SU-DHL-6 (cell line): Measurements from ENCODE around the gene LAMA2.

ENCODE experiments used
- H2AFZ ChIP-seq: fragments of 200-600 bp; sonication (generic); 2 replicates; pipeline ENCODE4 v1.6.1; 2014; ENCODE audit warnings: low read depth, mild to moderate bottlenecking, moderate library complexity, mixed read lengths, antibody characterized with exemption, low read length; ENCODE audit not compliant: severe bottlenecking
- H3F3A ChIP-seq: fragments of 200-600 bp; shearing (Covaris generic); 2 replicates; pipeline ENCODE4 v1.6.0; 2016; ENCODE audit warnings: antibody characterized with exemption, mild to moderate bottlenecking; ENCODE audit not compliant: insufficient read depth
- H3K27ac ChIP-seq: fragments of 200-600 bp; sonication (generic); 2 replicates; pipeline ENCODE4 v1.5.1; 2016; ENCODE audit warnings: low read depth, mild to moderate bottlenecking, low read length, moderate library complexity, mixed read lengths
- H3K27me3 ChIP-seq: fragments of 200-600 bp; sonication (generic), shearing (Covaris generic); 2 replicates; pipeline ENCODE4 v1.6.0; 2014; ENCODE audit warnings: mild to moderate bottlenecking, low read length
- H3K36me3 ChIP-seq: fragments of 200-600 bp; sonication (generic); 2 replicates; pipeline ENCODE4 v1.6.1; 2014; ENCODE audit warnings: mild to moderate bottlenecking, low read length, mixed read lengths
- H3K4me2 ChIP-seq: fragments of 300-600, 200-600 bp; shearing (Covaris generic), sonication (generic); 2 replicates; pipeline ENCODE4 v1.6.0; 2014; ENCODE audit warnings: low read length, low read depth, mild to moderate bottlenecking; ENCODE audit not compliant: poor library complexity, severe bottlenecking
- H3K4me3 ChIP-seq: fragments of 200-600 bp; sonication (generic); 2 replicates; pipeline ENCODE4 v1.5.1; 2014; ENCODE audit warnings: antibody characterized with exemption, low read length, mild to moderate bottlenecking, mixed read lengths; ENCODE audit not compliant: insufficient read depth, poor library complexity, severe bottlenecking
- H3K79me2 ChIP-seq: fragments of 200-600 bp; sonication (generic); 2 replicates; pipeline ENCODE4 v1.6.1; 2014; ENCODE audit warnings: mild to moderate bottlenecking, low read length, moderate library complexity; ENCODE audit not compliant: insufficient read depth
- H3K9ac ChIP-seq: fragments of 200-600 bp; sonication (generic); 2 replicates; pipeline ENCODE4 v1.7.0; 2014; ENCODE audit warnings: mild to moderate bottlenecking, low read length
- H3K9me2 ChIP-seq: fragments of 200-600 bp; sonication (generic); replicated peaks from 2 replicates; pipeline ENCODE4 v1.6.1; 2014; ENCODE audit warnings: low read length; ENCODE audit not compliant: insufficient read depth
- H3K9me3 ChIP-seq: fragments of 200-600 bp; sonication (generic); 2 replicates; pipeline ENCODE4 v1.6.1; 2014; ENCODE audit warnings: low read length, mixed read lengths; ENCODE audit not compliant: insufficient read depth
- H4K20me1 ChIP-seq: fragments of 200-600 bp; sonication (generic); 2 replicates; pipeline ENCODE4 v1.6.1; 2014; ENCODE audit warnings: low read depth, mild to moderate bottlenecking, antibody characterized with exemption, low read length, moderate library complexity, mixed read lengths
- EZH2phosphoT487 ChIP-seq: fragments of 200-600 bp; sonication (generic), shearing (Covaris generic); conservative IDR thresholded peaks from 2 replicates; pipeline ENCODE4 v1.6.1; 2018; ENCODE audit warnings: mild to moderate bottlenecking, antibody characterized with exemption, low read length, moderate library complexity, mixed read lengths
- TF ChIP-seq, protein P1 (sequence below): fragments of 200-600 bp; sonication (generic); IDR thresholded peaks from one replicate; pipeline ENCODE4 v1.5.1; 2017; ENCODE audit warnings: antibody characterized with exemption, mild to moderate bottlenecking, low read length, moderate library complexity; ENCODE audit not compliant: insufficient read depth, poor library complexity, severe bottlenecking

Gene LAMA2

DNA sequence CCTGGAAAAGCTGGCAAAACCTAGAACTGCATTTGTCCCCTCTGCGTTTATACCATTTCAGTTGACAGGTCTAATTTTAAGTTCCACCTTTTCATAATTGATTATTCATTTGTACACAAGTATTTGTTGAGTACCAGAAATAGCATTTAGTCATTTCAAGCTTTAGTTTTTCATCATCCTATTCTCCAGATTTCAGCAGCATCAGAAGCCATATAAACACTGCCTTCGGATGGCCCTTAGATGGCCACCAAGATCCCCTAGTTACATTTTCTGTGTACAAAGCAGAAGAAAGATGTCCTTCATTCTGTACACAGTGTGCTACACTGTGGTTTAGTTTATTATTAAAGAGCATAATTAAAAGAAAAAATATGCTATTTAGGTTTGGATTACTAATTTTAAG lies 131.4 kb downstream of the LAMA2 start:
- H3K36me3 ChIP-seq = no peaks in the 10 kb centered on the region
- H3K9me3 ChIP-seq = no peaks in the 10 kb centered on the region

GRCh38 chr6:129015721-129016120 lies 132.8 kb downstream of the LAMA2 start:
- no peak overlapping the region for H3K27ac ChIP-seq
- H2AFZ ChIP-seq = no peak overlapping the region
- no peak overlapping the region for H3K4me3 ChIP-seq
- H3F3A ChIP-seq = no peaks in the 10 kb centered on the region
- no peaks in the 10 kb centered on the region for H3K9me2 ChIP-seq
- no peaks in the 10 kb centered on the region for H3K9me3 ChIP-seq
- no peaks in the 10 kb centered on the region for H3K36me3 ChIP-seq
- H3K9ac ChIP-seq = no peak overlapping the region
- no peak for TF ChIP-seq EZH2phosphoT487
- TF ChIP-seq, protein P1, sequence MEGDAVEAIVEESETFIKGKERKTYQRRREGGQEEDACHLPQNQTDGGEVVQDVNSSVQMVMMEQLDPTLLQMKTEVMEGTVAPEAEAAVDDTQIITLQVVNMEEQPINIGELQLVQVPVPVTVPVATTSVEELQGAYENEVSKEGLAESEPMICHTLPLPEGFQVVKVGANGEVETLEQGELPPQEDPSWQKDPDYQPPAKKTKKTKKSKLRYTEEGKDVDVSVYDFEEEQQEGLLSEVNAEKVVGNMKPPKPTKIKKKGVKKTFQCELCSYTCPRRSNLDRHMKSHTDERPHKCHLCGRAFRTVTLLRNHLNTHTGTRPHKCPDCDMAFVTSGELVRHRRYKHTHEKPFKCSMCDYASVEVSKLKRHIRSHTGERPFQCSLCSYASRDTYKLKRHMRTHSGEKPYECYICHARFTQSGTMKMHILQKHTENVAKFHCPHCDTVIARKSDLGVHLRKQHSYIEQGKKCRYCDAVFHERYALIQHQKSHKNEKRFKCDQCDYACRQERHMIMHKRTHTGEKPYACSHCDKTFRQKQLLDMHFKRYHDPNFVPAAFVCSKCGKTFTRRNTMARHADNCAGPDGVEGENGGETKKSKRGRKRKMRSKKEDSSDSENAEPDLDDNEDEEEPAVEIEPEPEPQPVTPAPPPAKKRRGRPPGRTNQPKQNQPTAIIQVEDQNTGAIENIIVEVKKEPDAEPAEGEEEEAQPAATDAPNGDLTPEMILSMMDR = no peak
- no peaks in the 10 kb centered on the region for H3K79me2 ChIP-seq
- no peak overlapping the region for H3K4me2 ChIP-seq
- H4K20me1 ChIP-seq = no peaks in the 10 kb centered on the region
- H3K27me3 ChIP-seq = no peaks in the 10 kb centered on the region

More for the DNA sequence above, 131.4 kb downstream of the LAMA2 start:
- Histone ChIP-seq H3K27me3 (no peaks in the 10 kb centered on the region), H3F3A (no peaks in the 10 kb centered on the region), H2AFZ (no peak overlapping the region), H3K9ac (no peak overlapping the region), H3K79me2 (no peaks in the 10 kb centered on the region), H3K4me3 (no peak overlapping the region), H3K4me2 (no peak overlapping the region), H3K27ac (no peak overlapping the region), H4K20me1 (no peaks in the 10 kb centered on the region), H3K9me2 (no peaks in the 10 kb centered on the region)
- no peak for TF ChIP-seq EZH2phosphoT487
- TF ChIP-seq, protein P1 = no peak

DNA sequence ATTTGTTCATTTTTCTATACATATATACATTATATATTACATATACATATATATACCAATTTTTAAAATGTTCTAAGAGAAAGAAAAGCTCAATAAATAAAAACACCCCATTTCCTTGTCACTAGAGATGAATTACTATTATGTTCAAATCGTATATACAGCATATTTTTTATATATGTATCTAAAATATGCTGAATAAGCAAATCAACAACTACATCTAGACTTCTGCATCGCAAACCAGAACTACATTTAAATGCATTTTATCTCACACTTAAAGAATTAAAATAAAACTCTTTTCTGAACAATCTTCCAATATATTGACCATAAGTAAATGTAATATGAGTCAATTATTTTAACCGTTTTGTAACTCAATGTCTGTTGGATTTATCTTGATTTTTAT lies 133.9 kb downstream of the LAMA2 start:
- Histone ChIP-seq H3K27ac (no peak overlapping the region), H3K27me3 (no peaks in the 10 kb centered on the region), H3K9me3 (no peaks in the 10 kb centered on the region), H3K9me2 (no peaks in the 10 kb centered on the region), H3F3A (no peaks in the 10 kb centered on the region), H4K20me1 (no peaks in the 10 kb centered on the region), H3K9ac (no peak overlapping the region), H3K36me3 (no peaks in the 10 kb centered on the region), H3K79me2 (no peaks in the 10 kb centered on the region), H3K4me3 (no peak overlapping the region), H3K4me2 (no peak overlapping the region), H2AFZ (no peak overlapping the region)
- TF ChIP-seq, protein P1 = no peak
- TF ChIP-seq EZH2phosphoT487 = no peak

DNA sequence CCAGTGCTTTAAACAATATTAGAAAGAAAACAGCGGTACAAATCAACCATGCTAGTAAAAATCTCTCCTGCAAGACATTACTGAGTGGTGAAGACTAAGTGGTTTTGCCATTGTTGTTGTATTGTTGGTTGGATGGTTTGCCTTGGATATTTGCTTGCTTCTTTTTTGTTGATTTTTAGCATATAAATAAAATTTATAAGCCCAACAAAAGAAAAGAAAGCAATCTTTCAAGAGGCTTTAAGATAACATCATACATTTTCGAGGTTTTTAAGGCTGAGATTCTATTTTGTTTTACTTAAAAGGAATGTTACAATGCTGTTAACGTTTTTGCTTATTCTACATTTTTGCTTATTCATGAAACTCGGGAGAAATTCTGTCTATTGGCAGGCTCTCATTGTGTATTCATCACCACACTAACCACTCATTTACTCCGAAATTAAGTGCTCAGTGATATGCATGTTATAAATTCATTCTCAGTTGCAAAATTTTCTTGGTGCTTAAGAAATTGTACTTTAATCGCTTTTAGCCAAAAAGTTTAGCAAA lies 139.1 kb downstream of the LAMA2 start:
- Histone ChIP-seq H3F3A (no peaks in the 10 kb centered on the region), H3K9ac (no peak overlapping the region), H3K27me3 (no peaks in the 10 kb centered on the region), H3K4me2 (no peak overlapping the region), H3K79me2 (no peaks in the 10 kb centered on the region), H3K4me3 (no peak overlapping the region), H4K20me1 (no peaks in the 10 kb centered on the region), H3K9me2 (no peaks in the 10 kb centered on the region), H3K27ac (no peak overlapping the region), H2AFZ (no peak overlapping the region), H3K36me3 (no peaks in the 10 kb centered on the region), H3K9me3 (no peaks in the 10 kb centered on the region)
- TF ChIP-seq EZH2phosphoT487 = no peak
- TF ChIP-seq, protein P1 = no peak
